Measurements from ENCODE around the gene TP53TG3E.
A peak's percentile ranks its signal among the peaks of the same experiment; 100 is the strongest.
"Not testable (repeated sequence)": the region's sequence is repeated elsewhere in the genome, so short reads cannot be mapped to it uniquely, and the experiment has no call there.

The TP53TG3E gene

DNA sequence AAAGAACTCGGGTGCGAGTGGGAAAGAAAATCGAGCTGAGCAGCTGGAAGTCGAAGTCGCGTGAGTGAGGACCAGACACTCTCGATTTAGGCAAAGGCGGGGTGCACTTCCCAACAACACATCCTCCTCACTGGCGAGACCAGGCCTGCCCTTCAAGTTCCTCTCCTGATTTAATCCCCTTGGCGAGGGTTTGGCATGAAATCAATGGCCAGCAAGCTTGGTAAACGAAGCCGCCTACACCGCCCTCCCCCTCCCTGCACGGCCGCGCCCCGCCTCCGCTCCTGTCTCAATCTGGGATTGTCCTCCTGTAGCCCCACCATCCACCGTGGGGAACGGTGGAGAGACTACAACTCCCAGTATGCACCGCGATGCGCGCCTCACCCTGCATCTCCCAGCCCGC lies at the start of gene TP53TG3E:
Gene TP53TG3E, plus strand, starts transcription at position 301 of the 400 bp plus-strand sequence. Its CDS starts 68 bp downstream, at position 369.
- not testable (repeated sequence) for DNase-seq (ENCODE audit: low read depth)

- peak; percentile 16 for DNase-seq (ENCODE audit: low read depth)
These were observed 32.3 kb downstream of the TP53TG3E start for GRCh38 chr16:33336226-33337012.

- peak; percentile 13 for DNase-seq (ENCODE audit: low read depth)
These were observed 33.8 kb downstream of the TP53TG3E start for GRCh38 chr16:33337627-33338542.

DNA sequence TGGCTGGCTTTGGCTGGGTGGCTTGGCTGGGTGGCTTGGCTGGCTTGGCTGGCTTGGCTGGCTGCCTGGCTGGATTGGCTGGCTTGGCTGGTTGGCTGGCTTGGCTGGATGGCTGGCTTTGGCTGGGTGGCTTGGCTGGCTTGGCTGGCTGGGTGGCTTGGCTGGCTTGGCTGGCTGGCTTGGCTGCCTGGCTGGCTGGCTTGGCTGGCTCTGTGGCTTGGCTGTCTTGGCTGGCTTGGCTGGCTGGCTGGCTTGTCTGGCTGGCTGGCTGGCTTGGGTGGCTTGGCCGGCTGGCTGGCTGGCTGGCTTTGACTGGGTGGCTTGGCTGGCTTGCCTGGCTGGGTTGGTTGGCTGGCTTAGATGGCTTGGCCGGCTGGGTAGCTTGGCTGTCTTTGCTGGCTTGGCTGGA lies 34.4 kb downstream of the TP53TG3E start:
- not testable (repeated sequence) for DNase-seq (ENCODE audit: low read depth)

GRCh38 chr16:33339093-33340061 lies 35.3 kb downstream of the TP53TG3E start:
- DNase-seq (ENCODE audit: low read depth), result peak; percentile 15

Data from stimulated activated CD4-positive, alpha-beta T cell treated with anti-CD3 and anti-CD28 coated beads, Interleukin-2, amount 100 ng/mL, for 4 hours (primary cell).